Epidermal melanocyte (primary cell): ENCODE results near the gene TAF11L13.
"Not testable (repeated sequence)": the region's sequence is repeated elsewhere in the genome, so short reads cannot be mapped to it uniquely, and the experiment has no call there.

ENCODE experiments used
- DNase-seq: peaks from one replicate; pipeline ENCODE4 v3.0.0; 2011; ENCODE audit warnings: low spot score; ENCODE audit not compliant: insufficient read length

TAF11L13 gene

DNA sequence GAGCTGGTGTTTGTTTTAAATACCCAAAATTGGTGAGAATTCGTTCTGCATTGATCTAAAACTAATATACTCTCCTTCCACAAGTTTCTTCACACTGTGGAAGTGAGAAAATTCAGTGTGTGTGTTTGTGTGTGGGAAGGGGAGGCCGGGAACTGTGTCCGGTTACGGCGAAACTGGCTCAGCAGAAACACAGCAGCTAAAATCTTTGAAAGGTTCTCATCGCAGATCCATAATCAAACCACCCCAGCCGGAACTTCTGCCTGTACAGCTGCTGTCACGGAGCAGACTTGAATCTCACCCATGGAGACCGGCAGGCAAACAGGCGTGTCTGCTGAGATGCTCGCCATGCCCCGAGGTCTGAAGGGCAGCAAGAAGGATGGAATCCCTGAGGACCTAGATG, at the start of gene TAF11L13:
Gene TAF11L13 (plus strand): TSS at position 301 of the 400 bp plus-strand sequence.
- not testable (repeated sequence) for DNase-seq

DNA sequence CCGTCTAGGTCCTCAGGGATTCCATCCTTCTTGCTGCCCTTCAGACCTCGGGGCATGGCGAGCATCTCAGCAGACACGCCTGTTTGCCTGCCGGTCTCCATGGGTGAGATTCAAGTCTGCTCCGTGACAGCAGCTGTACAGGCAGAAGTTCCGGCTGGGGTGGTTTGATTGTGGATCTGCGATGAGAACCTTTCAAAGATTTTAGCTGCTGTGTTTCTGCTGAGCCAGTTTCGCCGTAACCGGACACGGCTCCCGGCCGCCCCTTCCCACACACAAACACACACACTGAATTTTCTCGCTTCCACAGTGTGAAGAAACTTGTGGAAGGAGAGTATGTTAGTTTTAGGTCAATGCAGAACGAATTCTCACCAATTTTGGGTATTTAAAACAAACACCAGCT, 46.2 kb upstream of the TAF11L13 start, which contains the start of gene TAF11L7:
Gene TAF11L7 (minus strand): TSS at position 101 of the 400 bp plus-strand sequence.
- DNase-seq, result not testable (repeated sequence)

DNA sequence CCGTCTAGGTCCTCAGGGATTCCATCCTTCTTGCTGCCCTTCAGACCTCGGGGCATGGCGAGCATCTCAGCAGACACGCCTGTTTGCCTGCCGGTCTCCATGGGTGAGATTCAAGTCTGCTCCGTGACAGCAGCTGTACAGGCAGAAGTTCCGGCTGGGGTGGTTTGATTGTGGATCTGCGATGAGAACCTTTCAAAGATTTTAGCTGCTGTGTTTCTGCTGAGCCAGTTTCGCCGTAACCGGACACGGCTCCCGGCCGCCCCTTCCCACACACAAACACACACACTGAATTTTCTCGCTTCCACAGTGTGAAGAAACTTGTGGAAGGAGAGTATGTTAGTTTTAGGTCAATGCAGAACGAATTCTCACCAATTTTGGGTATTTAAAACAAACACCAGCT, 41.0 kb upstream of the TAF11L13 start, which contains the start of gene TAF11L8:
Gene TAF11L8 (minus strand): TSS at position 101 of the 400 bp plus-strand sequence.
- DNase-seq, result not testable (repeated sequence)

- DNase-seq, result not testable (repeated sequence)
Measured at GRCh38 chr5:17594255-17594654, 37.6 kb upstream of the TAF11L13 start, which contains the start of gene TAF11L9. Gene TAF11L9 (minus strand): TSS chr5:17594394.

GRCh38 chr5:17597728-17598127, 34.2 kb upstream of the TAF11L13 start, which contains the start of gene TAF11L10:
Gene TAF11L10 (minus strand): TSS chr5:17597828.
- DNase-seq, result not testable (repeated sequence)

GRCh38 chr5:17603880-17604279, 28.0 kb upstream of the TAF11L13 start, which contains the start of gene TAF11L11:
Gene TAF11L11 (plus strand): TSS chr5:17604183.
- not testable (repeated sequence) for DNase-seq

GRCh38 chr5:17604951-17605350, 26.9 kb upstream of the TAF11L13 start:
- DNase-seq, result no peak

DNA sequence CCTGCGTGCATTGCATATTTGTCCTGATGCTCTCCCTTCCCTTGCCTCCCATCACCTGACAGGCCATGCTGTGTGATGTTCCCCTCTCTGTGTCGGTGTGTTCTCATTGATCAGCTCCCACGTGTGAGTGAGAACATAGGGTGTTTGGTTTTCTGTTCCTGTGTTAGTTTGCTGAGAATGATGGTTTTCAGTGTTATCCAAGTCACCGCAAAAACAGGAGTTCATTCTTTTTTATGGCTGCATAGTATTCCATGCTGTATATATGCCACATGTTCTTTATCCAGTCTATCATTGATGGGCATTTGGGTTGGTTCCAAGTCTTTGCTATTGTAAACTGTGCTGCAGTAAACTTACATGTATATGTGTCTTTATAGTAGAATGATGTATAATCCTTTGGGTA, 24.4 kb upstream of the TAF11L13 start:
- not testable (repeated sequence) for DNase-seq

- DNase-seq, result not testable (repeated sequence)
Measured at GRCh38 chr5:17610092-17610491, 21.8 kb upstream of the TAF11L13 start, which contains the start of gene TAF11L12. Gene TAF11L12 (plus strand): TSS chr5:17610392.

DNA sequence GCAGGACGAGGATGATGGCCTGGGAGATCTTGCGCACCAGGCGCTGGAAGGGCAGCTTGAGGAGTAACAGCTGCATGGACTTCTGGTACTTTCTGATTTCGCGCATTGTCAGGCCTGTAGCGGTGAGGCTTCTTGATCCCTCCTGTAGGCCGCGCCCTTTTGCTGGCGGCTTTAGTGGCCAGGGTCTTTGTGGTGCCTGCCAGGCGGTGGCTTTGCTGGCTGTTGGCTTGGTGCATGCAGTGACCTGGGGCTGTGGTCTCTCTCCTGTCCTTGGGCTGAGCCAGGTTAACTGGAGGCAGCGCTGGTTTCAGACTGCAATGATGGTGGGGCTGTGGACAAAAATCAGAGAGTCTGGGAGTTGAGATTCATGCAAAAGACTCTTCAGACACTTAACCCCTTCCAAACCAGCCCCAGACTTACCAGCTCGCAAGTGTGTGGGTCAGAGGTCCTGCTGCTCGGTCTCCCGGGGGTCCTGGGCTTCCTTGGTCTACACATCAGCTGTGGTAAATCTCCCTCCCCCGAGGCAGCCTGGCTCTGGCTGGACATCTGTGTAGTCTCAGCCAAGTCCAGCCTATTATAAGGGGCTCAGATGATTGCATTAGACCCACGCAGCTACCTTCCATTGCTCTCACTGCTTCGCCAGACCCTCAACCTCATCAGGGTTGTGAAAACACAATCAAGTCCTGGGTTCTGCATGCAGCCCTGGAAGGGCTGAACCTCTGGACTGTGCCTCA, 16.8 kb upstream of the TAF11L13 start:
- no peak for DNase-seq

- no peak for DNase-seq
Measured at GRCh38 chr5:17619354-17619753, 12.5 kb upstream of the TAF11L13 start.

- DNase-seq, result no peak
Measured at GRCh38 chr5:17620627-17621026, 11.3 kb upstream of the TAF11L13 start.

DNA sequence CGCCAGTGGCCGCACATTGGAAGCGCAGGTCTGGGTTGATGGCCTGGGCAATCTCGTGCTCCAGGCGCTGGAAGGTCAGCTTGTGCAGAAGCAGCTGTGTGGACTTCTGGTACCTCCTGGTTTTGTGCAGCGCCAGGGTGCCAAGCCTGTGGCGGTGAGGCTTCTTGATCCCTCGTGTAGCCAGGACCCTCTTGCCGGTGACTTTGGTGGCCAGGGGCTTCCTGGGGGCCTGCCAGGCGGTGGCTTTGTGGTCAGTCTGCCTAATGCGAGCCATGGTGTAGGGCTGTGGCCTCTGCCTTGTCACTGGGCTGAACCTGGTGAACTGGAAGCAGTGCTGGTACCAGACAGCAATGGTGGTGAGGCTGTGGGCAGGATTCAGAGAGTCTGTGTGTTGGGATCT, 6.2 kb upstream of the TAF11L13 start:
- DNase-seq, result no peak

GRCh38 chr5:17634160-17634559, 2.3 kb downstream of the TAF11L13 start, which contains the start of gene TAF11L14:
Gene TAF11L14 (plus strand): TSS chr5:17634460.
- DNase-seq, result no peak

- DNase-seq, result not testable (repeated sequence)
Measured at GRCh38 chr5:17649232-17649631, 17.3 kb downstream of the TAF11L13 start.

DNA sequence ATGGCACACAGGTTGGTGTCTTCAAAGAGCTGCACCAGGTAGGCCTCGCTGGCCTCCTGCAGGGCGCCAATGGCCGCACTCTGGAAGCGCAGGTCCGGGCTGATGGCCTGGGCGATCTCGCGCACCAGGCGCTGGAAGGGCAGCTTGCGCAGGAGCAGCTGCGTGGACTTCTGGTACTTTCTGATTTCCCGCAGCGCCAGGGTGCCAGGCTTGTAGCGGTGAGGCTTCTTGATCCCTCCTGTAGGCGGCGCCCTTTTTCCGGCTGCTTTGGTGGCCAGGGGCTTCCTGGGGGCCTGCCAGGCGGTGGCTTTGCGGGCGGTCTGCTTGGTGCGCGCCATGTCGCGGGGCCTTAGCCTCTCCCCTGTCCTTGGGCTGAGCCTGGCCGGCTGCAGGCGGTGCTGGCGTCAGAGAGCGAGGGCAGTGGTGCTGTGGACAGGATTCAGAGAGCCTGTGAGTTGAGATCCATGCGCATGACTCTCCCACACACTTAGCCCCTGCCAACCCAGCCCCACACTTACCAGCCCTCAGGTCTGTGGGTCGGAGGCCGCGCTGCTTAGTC, 23.4 kb downstream of the TAF11L13 start:
- DNase-seq, result not testable (repeated sequence)

GRCh38 chr5:17655921-17656320, 24.0 kb downstream of the TAF11L13 start:
- DNase-seq, result no peak

- DNase-seq, result no peak
Measured at GRCh38 chr5:17663182-17663581, 31.3 kb downstream of the TAF11L13 start.

GRCh38 chr5:17665836-17666235, 33.9 kb downstream of the TAF11L13 start:
- no peak for DNase-seq

GRCh38 chr5:17666726-17667235, 34.9 kb downstream of the TAF11L13 start:
- DNase-seq, result no peak

GRCh38 chr5:17670353-17670752, 38.5 kb downstream of the TAF11L13 start:
- DNase-seq, result no peak

DNA sequence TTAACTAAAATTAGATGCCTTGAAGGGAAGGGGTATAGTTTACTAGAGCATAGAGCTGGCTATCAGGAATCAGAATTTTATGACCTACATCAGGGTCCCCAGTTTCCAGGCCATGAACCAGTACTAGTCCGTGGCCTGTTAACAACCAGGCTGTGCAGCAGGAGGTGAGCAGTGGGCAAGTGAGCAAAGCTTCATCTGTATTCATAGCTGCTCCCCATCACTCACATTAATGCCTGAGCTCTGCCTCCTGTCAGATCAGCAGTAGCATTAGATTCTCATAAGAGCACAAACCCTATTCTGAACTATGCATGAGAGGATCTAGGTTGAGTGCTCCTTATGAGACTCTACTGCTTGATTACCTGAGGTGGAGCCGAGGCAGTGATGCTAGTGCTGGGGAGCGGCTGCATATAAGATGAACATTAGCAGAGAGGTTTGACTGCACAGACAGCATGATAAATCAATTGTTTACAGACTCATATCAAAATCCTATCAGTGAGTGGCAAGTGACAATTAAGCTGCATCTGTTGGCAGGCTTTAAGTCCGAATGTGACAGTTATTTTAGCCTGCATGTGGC, 47.0 kb downstream of the TAF11L13 start:
- DNase-seq, result no peak
